ENCODE measurements around the gene PLXNA4. TPM values are rescaled to one million over a fixed set of nuclear protein-coding genes. Genes with fewer than 3 reads are reported as not detected.

The PLXNA4 gene
- total RNA-seq, 2 experiments from 2014 or later, result 0.75 to 0.85 TPM

DNA sequence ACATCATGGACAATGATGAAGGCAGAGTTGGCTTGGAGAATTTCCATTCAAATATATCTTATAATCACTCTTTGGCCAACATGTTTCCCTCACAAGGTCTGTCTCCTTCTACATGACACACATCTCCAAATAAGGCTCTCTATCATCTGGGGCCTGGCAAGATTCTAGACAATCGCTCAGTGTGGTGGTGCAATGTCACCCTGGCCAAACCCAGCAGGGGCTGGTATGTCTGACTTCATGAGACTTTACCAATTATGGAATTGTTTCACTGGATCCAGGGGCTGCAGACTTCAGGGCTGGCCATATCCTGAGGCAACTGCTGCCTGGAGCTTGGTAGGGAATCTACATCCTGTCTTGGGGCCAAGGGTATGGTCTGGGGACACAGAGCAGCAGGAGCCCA, 319.0 kb downstream of the PLXNA4 start:
- H3K27ac ChIP-seq (ENCODE audit: low read depth in 1 of 2, low read length in 2 of 2), result no peak overlapping the region
- peaks cover 0 to 13% of the 10 kb centered on the region in 2 experiments for H3K9me3 ChIP-seq (ENCODE audit: control insufficient read depth in 1 of 2, insufficient read depth in 1 of 2, low read length in 2 of 2)
- H3K36me3 ChIP-seq (ENCODE audit: insufficient read depth, low read length), result no peaks in the 10 kb centered on the region
- no peak overlapping the region for H3K4me3 Mint-ChIP-seq
- no peaks in the 10 kb centered on the region for H3K4me1 Mint-ChIP-seq (ENCODE audit: low read depth)
- intact Hi-C loops (cut with DNase I, micrococcal nuclease), result no loop called here
- H3K4me1 ChIP-seq (ENCODE audit: insufficient read depth, low read length), result no peaks in the 10 kb centered on the region
- no peaks in the 10 kb centered on the region for H3K9me3 Mint-ChIP-seq
- H3K27me3 Mint-ChIP-seq, result peaks cover 24% of the 10 kb centered on the region
- DNase-seq (no peak), ATAC-seq (ENCODE audit: poor library complexity) (no peak)
- no peak overlapping the region for H3K4me3 ChIP-seq (ENCODE audit: low read length)
- no peak overlapping the region for H3K27ac Mint-ChIP-seq
- CTCF ChIA-PET, result no interaction called here
- H3K36me3 Mint-ChIP-seq (ENCODE audit: low read depth), result no peaks in the 10 kb centered on the region
- H3K27me3 ChIP-seq (ENCODE audit: control insufficient read depth in 1 of 2, insufficient read depth in 2 of 2, low read length in 2 of 2), result no peaks in the 10 kb centered on the region
- no peak for TF ChIP-seq CTCF (IDR thresholded peaks at IDR 0.05)
- POLR2A ChIA-PET, result no interaction called here

DNA sequence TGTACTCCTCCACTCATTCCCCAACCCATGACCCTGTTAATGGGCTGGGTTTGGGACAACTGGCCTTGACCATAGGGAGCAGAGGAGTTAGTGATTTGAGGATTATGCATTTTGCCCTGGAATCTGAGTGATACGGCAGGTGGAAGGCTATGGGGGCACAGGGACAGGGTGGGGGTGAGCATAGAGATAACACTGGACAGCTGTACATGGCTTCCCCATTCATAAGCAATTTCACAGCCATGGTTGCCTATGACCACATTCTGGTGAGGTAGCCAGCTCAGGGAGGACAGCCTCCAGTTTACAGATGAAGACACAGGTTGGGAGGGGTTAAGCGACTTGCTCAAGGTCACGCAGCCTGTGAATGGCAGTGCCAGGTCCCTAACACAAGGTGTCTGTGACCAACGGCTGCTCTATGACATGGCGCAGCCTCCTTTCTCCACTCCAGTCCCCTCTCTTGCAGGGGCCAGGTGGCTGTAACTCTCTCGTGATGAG, 319.5 kb downstream of the PLXNA4 start:
- intact Hi-C loops (cut with DNase I, micrococcal nuclease), result no loop called here
- Histone ChIP-seq H3K27ac (ENCODE audit: low read depth in 1 of 2, low read length in 2 of 2) (no peak overlapping the region), H3K27me3 (ENCODE audit: control insufficient read depth in 1 of 2, insufficient read depth in 2 of 2, low read length in 2 of 2) (no peaks in the 10 kb centered on the region), H3K4me1 (ENCODE audit: insufficient read depth, low read length) (no peaks in the 10 kb centered on the region), H3K4me3 (ENCODE audit: low read length) (no peak overlapping the region), H3K36me3 (ENCODE audit: insufficient read depth, low read length) (no peaks in the 10 kb centered on the region), H3K9me3 (ENCODE audit: control insufficient read depth in 1 of 2, insufficient read depth in 1 of 2, low read length in 2 of 2) (peaks cover 0 to 13% of the 10 kb centered on the region in 2 experiments)
- ATAC-seq (ENCODE audit: poor library complexity), result no peak
- ChIA-PET CTCF (no interaction called here), POLR2A (no interaction called here)
- no peak for TF ChIP-seq CTCF (IDR thresholded peaks at IDR 0.05)
- H3K9me3 Mint-ChIP-seq, result no peaks in the 10 kb centered on the region
- no peaks in the 10 kb centered on the region for H3K4me1 Mint-ChIP-seq (ENCODE audit: low read depth)
- DNase-seq, result no peak
- H3K27ac Mint-ChIP-seq, result no peak overlapping the region
- H3K27me3 Mint-ChIP-seq, result peaks cover 24% of the 10 kb centered on the region
- no peaks in the 10 kb centered on the region for H3K36me3 Mint-ChIP-seq (ENCODE audit: low read depth)
- no peak overlapping the region for H3K4me3 Mint-ChIP-seq

GRCh38 chr7:132255898-132256297, 320.4 kb downstream of the PLXNA4 start:
- H3K9me3 ChIP-seq (ENCODE audit: control insufficient read depth in 1 of 2, insufficient read depth in 1 of 2, low read length in 2 of 2), result peaks cover 0 to 6% of the 10 kb centered on the region in 2 experiments
- H3K4me1 ChIP-seq (ENCODE audit: insufficient read depth, low read length), result no peaks in the 10 kb centered on the region
- ATAC-seq (ENCODE audit: poor library complexity) (no peak), DNase-seq (no peak)
- no peak overlapping the region for H3K27ac ChIP-seq (ENCODE audit: low read depth in 1 of 2, low read length in 2 of 2)
- no peak overlapping the region for H3K4me3 ChIP-seq (ENCODE audit: low read length)
- Mint-ChIP-seq H3K36me3 (ENCODE audit: low read depth) (no peaks in the 10 kb centered on the region), H3K4me3 (no peak overlapping the region), H3K9me3 (no peaks in the 10 kb centered on the region), H3K27me3 (peaks cover 24% of the 10 kb centered on the region), H3K27ac (no peak overlapping the region), H3K4me1 (ENCODE audit: low read depth) (no peaks in the 10 kb centered on the region)
- peaks cover 0 to 3% of the 10 kb centered on the region in 2 experiments for H3K27me3 ChIP-seq (ENCODE audit: control insufficient read depth in 1 of 2, insufficient read depth in 2 of 2, low read length in 2 of 2)
- no peak for TF ChIP-seq CTCF (IDR thresholded peaks at IDR 0.05)
- ChIA-PET POLR2A (no interaction called here), CTCF (no interaction called here)
- no peaks in the 10 kb centered on the region for H3K36me3 ChIP-seq (ENCODE audit: insufficient read depth, low read length)
- intact Hi-C loops (cut with DNase I, micrococcal nuclease), result no loop called here

All from CD4-positive, alpha-beta T cell (primary cell).